Stimulated activated naive CD8-positive, alpha-beta T cell treated with anti-CD3 and anti-CD28 coated beads, Interleukin-15, Interleukin-2, amounts not matched to agents 100 U/mL and 50 U/mL, for 24 hours (primary cell): Measurements from ENCODE around the gene SLC2A11.
"Not testable (repeated sequence)": the region's sequence is repeated elsewhere in the genome, so short reads cannot be mapped to it uniquely, and the experiment has no call there.

Source experiments
- ATAC-seq: fragments of 150-1000 bp; cut with Tn5 transposase; one replicate; pipeline ENCODE4 v1.10.0; 2021
- DNase-seq: peaks from one replicate; pipeline ENCODE4 v3.0.0; 2021

Gene SLC2A11

DNA sequence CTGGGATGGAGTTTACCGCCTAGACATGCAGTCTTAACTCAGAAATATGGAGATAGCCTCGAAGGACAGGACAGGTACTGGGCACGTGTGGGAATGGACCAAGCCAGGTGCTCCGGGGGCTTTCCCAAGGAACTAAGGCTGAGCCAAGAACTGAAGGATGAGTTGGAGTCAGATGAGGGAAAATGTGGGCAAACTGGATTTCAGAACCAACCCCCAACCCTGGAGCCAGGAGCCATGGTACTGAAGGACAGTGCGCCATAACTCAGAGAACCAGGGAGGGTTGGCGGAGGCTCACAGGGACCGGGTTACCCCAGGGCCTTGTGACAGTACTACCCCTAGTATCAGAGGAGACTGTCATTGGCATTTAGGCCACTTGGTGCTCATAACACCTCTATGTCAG lies 34.1 kb downstream of the SLC2A11 start:
- DNase-seq (no peak), ATAC-seq (no peak)

DNA sequence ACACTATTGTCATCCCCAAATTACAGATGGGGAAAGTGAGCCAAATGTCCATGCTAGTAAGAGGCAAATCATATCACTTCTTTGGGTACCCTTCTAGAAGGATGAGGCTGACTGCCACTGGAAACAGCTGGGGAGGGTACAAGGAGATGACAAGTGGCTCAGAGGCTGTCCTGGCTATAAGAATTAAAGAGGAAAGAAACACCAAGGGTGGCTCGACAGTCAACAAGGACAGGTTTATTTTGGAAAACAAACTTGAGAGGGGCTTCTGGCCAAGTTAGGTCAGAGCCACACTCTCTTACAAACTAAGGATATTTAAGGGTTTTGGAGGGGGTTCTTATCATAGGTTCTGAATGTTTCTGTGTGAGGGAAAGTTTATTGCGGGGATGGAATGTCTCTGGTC lies 34.5 kb downstream of the SLC2A11 start:
- no peak for ATAC-seq
- no peak for DNase-seq

DNA sequence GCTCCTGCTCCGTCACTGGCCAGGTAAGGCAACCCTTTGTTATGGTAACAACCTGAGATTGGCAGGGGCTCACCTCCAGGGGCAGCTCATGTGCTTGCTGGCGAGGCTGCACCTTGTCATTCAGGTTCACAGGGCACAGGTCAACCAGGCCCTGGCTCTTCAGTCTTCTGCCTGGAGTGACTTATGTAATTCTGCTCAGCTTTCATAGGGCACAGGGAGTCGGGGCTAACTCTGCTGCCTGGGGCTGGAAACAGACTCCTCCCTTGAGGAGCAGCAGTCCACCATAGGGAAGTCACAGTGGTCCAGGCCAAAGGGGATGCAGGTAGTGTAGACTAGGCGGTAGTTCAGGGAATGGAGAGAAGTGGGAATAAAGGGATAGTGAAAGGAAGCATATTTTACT lies 35.0 kb downstream of the SLC2A11 start:
- no peak for DNase-seq

DNA sequence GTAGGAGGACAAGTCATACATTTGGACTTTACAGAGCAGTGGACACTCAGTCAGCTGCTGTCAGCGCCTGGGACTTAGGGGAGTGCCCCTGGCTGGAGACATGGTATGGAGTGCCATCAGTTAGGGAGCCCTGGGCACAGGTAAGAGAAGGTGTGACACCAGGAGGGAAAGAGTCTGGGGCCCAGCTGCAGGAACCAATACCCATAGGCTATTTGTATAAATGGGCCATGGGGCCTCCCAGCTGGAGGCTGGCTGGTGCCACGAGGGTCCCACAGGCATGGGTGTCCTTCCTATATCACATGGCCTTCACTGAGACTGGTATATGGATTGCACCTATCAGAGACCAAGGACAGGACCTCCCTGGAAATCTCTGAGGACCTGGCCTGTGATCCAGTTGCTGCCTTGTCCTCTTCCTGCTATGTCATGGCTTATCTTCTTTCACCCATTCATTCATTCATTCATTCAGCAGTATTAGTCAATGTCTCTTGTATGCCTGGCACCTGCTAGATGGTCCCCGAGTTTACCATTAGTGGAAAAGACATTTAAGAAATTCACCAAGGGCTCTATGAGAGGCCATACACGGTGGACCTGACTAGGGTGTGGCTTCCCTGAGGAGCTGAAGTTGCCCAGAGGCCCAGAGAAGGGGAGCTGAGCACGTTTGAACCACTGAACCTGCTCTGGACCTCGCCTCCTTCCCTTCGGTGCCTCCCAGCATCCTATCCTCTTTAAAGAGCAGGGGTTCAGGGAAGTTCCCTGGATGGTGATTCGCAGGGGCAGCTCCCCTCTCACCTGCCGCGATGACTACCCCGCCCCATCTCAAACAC lies 35.7 kb downstream of the SLC2A11 start:
- DNase-seq (no peak), ATAC-seq (no peak)

More for the DNA sequence above, 35.0 kb downstream of the SLC2A11 start:
- ATAC-seq, result no peak

DNA sequence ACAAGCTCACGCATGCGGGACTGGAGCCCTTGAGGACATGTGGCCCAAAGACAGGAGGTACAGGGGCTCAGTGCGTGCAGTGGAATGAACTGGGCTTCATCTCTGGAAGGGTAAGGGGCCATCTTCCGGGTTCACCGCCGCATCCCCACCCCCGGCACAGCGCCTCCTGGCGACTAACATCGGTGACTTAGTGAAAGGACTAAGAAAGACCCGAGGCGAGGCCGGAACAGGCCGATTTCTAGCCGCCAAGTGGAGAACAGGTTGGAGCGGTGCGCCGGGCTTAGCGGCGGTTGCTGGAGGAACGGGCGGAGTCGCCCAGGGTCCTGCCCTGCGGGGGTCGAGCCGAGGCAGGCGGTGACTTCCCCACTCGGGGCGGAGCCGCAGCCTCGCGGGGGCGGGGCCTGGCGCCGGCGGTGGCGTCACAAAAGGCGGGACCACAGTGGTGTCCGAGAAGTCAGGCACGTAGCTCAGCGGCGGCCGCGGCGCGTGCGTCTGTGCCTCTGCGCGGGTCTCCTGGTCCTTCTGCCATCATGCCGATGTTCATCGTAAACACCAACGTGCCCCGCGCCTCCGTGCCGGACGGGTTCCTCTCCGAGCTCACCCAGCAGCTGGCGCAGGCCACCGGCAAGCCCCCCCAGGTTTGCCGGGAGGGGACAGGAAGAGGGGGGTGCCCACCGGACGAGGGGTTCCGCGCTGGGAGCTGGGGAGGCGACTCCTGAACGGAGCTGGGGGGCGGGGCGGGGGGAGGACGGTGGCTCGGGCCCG lies 36.5 kb downstream of the SLC2A11 start, which contains the start of gene MIF:
MIF (plus strand) TSS at position 439 of the 765 bp plus-strand sequence; CDS start at position 531, 92 bp downstream.
- ATAC-seq, result peak; percentile 91
- peak; percentile 99 for DNase-seq

DNA sequence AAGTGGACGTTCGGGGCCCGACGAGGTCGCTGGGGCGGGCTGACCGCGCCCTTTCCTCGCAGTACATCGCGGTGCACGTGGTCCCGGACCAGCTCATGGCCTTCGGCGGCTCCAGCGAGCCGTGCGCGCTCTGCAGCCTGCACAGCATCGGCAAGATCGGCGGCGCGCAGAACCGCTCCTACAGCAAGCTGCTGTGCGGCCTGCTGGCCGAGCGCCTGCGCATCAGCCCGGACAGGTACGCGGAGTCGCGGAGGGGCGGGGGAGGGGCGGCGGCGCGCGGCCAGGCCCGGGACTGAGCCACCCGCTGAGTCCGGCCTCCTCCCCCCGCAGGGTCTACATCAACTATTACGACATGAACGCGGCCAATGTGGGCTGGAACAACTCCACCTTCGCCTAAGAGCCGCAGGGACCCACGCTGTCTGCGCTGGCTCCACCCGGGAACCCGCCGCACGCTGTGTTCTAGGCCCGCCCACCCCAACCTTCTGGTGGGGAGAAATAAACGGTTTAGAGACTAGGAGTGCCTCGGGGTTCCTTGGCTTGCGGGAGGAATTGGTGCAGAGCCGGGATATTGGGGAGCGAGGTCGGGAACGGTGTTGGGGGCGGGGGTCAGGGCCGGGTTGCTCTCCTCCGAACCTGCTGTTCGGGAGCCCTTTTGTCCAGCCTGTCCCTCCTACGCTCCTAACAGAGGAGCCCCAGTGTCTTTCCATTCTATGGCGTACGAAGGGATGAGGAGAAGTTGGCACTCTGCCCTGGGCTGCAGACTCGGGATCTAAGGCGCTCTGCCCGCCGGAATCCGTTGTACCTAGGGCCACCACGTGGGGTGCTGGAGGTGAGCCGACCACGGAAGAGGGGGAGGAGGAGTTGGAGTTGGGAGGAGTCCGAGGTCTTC lies 37.3 kb downstream of the SLC2A11 start:
- ATAC-seq, result peak; percentile 28
- peak; percentile 81 for DNase-seq

DNA sequence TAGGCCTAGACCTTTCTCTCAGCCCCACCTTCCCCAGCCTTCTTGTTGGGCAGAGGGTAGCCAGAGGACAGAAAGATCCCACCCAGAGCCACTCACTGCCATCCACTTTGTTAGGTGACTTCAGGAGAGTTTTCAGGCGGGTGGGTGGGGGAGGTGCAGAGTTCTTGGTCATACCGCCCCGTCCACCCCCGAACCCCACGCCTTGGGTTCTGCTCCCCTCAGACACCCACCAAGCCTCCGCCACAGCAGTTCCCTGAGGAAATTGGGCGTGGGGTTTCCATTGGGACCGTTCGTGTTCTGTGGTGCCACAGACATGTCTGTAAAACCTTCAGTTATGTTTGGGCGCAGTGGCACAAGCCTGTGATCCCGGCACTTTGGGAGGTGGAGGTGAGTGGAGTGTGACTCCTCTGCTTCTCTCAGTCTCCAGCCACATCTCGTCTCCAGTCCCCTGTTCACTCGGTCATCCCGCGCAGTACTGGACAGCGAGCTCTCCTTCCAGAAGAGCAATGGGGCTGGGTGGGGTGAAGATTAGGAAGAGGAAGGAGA lies 38.0 kb downstream of the SLC2A11 start:
- DNase-seq (no peak), ATAC-seq (no peak)

DNA sequence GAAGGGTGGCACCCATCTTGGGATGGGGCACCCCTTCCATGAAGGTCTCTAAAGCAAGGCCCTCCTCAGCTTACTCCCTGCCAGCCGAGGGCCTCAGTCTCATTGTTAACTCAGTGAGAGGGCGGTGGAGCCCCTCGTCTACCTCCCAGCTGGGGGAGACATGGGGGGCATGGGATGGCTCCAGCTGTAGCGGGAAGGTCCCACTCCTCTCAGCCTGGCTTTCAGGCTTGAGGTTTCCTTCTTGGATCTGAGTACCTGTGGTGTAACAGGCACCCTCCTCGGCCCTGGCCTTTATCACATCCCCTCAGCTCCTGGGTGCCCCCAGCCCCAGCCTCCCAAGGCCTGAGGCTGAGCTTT lies 38.5 kb downstream of the SLC2A11 start:
- no peak for DNase-seq
- ATAC-seq, result no peak

DNA sequence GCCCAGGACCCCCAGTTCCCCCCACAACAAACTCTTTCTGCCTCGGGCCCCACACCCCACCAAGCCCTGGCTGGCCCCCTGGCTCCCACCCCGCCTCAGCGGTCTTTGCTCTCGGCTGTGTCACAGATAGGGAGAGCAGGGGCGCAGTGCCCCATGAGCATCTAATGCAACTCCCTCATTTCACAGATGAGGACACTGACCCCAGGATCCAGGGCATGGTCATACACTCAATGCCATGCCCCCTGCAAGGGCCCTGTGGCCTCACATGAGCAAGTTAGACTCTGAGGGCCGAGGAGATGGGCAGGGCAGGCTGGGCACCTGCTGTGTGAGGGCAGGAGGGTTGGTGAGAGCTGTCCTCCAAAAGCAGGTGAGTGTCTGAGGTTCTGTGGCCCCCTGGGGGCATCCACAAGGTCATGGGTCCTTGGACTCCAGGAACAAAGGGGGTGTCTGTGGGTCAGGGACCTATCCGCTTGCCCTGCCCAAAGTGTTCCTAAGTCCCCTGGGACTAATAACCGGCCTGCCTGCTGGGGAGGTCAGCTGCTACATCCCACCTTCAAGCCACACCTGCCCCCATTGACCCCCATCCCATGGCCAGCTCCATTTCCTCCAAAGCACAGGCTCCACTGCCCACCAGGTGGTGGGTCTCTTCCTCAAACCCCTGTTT lies 39.0 kb downstream of the SLC2A11 start:
- ATAC-seq (no peak), DNase-seq (no peak)

DNA sequence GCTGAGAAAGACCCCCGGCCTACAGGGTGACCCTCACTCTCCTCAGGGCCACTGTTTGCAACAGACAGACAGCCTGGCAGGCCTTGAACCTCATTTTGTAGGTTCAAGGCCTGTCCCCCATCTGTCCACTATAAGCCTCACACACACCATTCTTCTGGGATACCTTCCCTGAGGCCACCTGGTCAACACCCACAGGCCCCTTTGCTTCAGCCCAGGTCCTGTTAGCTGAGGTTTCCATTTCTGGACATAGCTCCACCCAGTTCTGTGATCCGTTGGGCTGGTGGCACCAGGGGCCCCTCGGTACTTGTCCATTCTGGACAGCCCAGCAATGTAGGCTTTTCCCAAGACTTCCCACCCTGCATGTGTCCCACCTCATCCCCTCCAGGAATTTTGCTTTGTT lies 39.6 kb downstream of the SLC2A11 start:
- no peak for DNase-seq
- ATAC-seq, result no peak

DNA sequence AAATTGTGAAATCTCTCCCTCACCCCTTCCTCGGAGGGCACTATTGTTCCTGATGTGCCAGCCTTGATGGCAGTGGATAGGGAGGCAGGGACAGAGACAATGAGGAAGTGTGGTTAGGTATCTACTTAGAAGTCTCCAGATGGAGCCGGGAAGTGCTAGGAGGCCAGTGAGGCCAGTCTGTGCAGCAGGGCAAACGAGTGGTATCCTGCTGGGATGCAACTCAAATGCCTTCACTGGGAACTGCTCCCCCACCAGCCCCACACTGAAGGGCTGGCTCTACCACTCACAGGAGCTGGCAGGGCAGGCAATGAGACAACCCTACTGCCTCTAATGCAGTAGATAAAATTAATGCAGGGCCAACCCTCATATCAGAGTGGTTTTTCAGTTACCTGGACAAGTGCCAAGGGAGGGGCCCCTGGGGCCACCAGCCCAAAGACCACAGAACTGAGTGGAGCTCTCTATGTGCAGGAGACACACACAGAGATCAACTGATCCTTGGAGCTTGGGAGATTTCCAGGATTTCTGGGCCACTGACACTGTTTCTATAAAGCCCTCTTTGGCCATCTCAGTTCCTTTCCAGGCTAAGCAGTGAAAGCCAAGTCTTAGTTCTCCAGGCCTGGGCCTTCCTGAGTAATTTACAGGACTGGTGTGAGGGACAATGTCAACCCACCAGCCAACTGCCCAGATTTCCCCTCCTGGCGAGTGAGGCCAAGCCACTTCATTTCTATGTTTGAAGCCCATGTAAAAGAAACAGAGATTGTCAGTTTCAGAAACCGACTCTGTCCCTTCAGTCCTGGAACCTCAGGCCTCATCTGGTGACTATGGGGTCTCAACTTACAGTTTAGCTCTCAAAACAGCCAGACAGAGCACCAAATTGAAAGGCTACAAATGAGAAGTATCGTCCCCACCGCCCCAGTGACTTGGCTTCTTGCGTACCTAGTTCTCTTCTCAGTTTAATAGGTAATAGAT lies 40.6 kb downstream of the SLC2A11 start:
- ATAC-seq, result no peak
- no peak for DNase-seq

DNA sequence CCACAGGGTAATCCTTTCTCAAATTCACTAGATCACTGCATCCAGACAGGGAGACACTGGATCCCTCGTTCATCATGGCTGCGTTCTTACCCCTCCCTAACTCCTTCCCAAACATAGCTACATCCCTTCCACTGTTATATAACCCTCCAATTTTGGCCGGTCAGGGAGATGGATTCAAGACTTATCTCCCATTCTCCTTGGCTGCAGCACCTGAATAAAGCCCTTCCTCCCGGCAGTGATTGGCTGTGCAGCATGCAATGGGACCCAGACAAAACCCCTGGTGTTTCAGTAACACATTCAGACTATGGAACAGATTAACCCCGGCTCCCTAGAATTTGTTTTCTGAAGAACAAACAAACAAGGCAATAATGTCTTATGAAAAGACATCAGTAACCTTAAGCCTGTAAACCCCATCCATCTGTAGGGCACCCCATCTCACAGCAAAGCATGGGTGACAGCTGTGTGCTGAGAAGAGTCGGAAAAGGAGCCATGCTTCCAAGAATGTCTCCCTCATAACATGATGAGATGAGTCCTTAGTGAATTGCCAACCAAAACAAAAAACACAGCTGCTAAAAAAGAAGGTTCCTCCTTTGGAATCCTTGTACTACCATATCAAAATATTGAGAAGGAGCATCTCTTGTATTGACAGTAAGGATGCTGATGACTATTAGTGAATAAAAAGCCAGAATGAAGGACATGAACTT lies 41.5 kb downstream of the SLC2A11 start:
- no peak for ATAC-seq

DNA sequence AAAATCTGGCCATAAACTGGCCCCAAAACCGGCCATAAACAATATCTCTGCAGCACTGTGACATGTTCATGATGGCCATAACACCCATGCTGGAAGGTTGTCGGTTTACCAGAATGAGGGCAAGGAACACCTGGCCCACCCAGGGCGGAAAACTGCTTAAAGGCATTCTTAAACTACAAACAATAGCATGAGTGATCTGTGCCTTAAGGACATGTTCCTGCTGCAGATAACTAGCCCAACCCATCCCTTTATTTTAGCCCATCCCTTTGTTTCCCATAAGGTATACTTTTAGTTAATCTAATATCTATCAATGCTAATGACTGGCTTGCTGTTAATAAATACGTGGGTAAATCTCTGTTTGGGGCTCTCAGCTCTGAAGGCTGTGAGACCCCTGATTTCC lies 42.6 kb downstream of the SLC2A11 start:
- not testable (repeated sequence) for DNase-seq, ATAC-seq

More for the DNA sequence above, 41.5 kb downstream of the SLC2A11 start:
- DNase-seq, result no peak

DNA sequence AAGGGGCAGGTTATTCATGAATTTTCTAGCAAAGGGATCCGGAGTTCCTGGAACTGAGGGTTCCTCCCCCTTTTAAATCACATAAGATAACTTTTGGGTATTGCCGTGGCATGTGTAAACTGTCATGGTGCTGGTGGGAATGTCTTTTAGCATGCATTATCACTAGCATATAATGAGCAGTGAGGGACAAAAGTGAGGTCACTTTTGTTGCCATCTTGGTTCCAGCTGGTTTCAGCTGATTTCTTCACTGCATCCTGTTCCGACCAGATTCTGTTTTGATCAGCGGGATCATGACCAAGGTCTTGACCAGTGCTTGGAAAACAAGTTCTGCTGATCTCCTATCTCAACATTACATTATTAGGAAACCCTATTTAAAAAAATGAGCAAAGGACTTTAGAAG lies 43.9 kb downstream of the SLC2A11 start:
- ATAC-seq (no peak), DNase-seq (no peak)

DNA sequence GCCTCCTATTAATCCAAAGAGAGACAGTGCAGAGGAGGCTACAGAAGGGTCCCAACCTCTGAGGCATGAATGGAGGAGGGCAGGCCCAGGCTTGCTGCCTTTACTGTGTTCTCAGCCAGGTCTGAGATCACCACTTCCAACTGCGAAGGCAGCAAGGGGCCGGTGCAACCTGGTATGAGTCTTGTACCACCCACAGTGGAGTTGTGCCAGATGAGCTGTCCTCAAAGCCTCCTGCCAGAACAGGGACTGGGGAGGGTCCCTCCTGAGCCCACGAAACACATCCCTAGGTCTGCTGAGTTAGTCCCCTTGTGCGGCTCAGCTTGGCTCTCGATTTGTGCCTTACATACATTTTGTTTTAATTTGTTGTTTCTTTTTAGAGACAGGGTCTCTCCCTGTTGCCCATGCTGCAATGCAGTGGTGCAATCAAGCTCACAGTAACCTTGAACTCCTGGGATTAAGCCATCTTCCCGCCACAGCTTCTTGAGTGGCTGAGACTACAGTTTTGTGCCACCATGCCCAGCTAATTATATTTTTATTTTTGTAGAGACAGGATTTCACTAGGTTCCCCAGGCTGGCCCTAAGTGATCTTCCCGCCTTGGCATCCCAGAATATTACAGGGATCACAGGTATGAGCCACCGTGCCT lies 45.8 kb downstream of the SLC2A11 start:
- no peak for ATAC-seq
- no peak for DNase-seq

DNA sequence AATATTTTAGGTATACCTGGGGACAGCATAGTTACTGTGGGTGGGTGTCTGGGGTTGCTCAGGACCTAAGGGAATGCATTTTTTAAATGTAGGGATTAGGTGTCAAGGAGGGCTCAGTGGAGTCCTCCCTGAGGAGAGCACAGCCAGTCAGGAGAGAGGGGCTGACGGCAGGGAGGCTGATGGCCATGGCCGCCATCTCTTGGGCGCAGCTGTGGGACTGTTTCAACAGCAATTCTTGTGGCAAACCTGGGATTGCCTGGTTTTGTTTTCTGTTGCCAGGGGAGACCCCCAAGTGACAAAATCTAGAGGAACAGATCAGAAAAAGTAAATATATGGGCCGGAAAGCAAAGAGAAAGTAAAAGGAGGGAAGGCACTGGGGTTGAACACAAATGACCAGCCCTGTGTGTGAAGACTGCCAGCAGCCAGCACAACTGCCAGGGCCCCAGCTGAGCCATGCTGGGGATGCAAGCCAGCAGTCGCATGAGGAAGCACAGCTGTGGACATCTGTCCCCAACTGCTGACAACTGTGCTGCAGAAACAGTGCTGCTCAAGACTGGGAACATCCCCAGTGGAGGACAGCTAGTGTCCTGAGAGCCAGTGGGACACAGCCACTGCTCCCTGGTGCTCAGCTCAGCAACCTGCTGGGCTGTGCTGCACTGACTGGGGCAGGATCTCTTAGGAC lies 47.0 kb downstream of the SLC2A11 start:
- no peak for DNase-seq

DNA sequence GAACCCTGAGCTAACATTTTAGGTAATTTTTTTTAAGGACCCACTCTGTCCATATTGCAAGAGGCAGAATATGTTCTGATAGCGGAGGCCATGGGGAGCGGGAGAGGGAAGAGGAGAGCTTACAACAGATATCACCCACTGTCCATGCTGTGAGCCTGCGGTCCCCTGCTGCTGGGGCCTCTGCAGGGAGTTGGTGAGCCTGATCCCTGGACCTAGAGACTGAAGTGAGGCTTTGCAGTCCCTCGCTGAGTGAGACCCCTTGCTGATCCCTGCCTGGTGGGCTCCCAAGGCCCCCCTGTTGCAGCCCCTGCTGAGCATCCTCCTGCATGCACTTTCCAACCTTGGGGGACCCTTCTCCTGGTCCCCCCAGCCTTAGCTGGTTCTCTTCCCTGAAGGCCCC lies 49.0 kb downstream of the SLC2A11 start:
- DNase-seq (no peak), ATAC-seq (no peak)

More for the DNA sequence above, 47.0 kb downstream of the SLC2A11 start:
- ATAC-seq, result no peak

DNA sequence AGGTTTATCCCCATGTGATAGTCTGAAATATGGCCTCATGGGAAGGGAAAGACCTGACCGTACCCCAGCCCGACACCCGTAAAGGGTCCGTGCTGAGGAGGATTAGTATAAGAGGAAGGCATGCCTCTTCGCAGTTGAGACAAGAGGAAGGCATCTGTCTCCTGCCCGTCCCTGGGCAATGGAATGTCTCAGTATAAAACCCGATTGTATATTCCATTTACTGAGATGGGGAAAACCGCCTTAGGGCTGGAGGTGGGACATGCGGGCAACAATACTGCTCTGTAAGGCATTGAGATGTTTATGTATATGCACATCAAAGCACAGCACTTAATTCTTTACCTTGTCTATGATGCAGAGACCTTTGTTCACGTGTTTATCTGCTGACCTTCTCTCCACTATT lies 49.7 kb downstream of the SLC2A11 start:
- DNase-seq, result not testable (repeated sequence)

More for the DNA sequence above, 49.7 kb downstream of the SLC2A11 start:
- ATAC-seq, result not testable (repeated sequence)
